ENCODE measurements around the gene EPAS1.

DNA sequence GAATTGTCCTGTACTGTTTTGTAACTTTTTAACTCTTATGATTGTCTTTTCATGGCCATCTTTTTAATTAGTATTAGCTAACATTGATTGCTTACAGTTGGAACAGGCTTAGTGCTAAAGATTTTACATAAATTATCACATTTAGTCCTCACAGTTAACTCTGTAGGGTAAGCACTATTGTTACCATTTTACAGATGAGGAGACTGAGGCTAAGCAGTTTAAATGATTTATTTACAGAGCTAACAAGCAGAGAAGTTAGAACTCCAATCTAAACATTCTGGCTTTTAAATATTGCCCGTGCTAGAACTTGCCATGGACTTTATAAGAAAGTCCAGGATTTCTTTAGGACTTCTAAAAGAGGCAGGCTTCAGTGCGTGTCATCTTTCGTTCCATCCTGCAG is 48.6 kb downstream of the EPAS1 start:
- TF ChIP-seq ZNF274 (IDR thresholded peaks at IDR 0.05; ENCODE audit: low read depth, low read length) = no peak
- TF ChIP-seq YY1 (IDR thresholded peaks at IDR 0.05; ENCODE audit: insufficient read depth, insufficient read length) = no peak
- TF ChIP-seq SUZ12 (IDR thresholded peaks at IDR 0.05; ENCODE audit: extremely low read depth, insufficient read depth, insufficient read length) = no peak
